GM19099 (cell line): Measurements from ENCODE around the gene PDK2.

ENCODE experiments used
- POLR2A ChIP-seq: IDR thresholded peaks from 3 replicates; pipeline ENCODE4 v1.6.1; 2011; ENCODE audit warnings: low read depth; ENCODE audit not compliant: insufficient read length; ENCODE audit errors: extremely low read depth

The PDK2 gene

DNA sequence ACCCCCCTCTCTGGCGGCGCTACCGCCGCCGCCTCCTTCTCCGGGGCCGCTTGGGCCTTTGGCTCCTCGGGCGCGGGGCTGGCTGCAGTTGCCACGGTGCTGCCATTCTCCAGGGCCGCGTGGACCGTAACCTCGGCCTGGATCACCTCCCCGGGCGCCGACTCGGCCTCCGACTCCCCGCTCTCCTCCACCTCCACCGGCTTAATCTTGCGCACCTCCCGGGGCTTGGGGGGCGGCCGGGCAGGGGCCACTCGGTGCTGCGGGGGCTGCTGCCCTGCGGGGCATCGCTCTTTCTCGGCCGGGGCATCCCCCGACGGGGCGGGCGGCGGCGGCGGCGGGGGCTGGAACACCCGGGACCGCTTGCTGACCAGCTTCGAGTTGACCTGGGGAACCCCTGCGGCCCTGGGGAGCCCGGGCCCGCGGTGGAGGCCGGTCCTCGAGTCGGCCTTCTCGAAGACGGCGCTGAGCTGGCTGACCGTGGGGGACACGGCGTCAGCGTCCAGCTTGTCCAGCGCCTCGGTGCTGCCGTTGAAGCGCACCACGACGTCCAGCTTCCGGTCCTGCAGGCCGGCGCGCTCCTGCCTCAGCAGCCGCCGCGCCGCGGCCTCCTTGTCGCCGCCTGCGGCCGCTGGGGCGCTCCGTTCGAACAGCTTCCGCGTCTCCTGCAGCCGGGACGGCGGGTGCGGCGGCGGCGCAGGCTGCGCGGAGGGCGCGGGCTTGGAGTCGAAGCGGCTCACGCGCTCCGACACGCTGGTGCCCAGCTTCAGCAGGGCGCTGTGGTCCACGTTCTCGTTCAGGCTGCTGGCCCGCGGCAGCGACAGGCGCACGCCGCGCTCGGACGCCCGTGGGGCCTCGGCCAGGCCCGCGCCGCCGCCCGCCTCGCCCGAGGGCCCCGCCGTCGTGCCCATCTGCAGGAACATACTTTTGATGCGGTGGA is 54.5 kb downstream of the PDK2 start:
- peak; percentile 2 for TF ChIP-seq POLR2A

DNA sequence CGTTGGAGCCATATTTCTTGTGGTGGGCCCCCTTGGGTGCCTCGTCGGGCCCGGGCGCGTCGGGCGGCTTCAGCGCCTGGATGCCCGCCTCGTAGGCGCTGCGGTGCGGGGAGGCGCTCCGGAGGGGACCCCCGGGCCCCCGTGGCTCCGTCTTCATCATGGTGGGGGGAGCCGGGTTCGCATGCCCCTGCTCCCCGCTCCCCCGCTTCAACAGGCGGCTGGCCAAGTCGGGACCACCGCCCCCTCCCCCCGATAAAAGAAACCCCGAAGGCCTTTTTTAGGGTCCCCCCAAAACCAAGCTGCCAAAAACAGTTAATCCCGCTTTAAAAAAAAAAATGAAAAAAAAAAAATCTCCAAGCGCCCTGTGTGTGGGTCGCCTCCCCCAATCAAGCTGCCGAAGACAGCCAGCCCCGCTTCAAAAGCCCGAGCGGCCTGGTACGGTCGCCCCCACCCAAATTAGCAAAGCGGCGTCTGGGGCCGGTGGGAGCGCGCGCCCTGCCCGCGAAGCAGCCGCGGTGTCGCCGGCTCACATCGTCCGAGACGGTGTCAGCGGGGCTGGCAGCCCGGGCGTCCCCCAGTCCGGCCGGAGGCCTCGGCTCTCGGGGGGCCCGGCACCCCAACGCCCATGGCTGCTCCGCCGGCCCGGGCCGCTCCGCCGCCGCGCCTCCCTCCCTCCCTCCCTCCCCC is 55.3 kb downstream of the PDK2 start, which contains the start of gene PPP1R9B:
Gene PPP1R9B, minus strand, starts transcription at position 324 of the 687 bp plus-strand sequence. Its CDS starts 164 bp downstream, at position 160.
- TF ChIP-seq POLR2A = no peak

DNA sequence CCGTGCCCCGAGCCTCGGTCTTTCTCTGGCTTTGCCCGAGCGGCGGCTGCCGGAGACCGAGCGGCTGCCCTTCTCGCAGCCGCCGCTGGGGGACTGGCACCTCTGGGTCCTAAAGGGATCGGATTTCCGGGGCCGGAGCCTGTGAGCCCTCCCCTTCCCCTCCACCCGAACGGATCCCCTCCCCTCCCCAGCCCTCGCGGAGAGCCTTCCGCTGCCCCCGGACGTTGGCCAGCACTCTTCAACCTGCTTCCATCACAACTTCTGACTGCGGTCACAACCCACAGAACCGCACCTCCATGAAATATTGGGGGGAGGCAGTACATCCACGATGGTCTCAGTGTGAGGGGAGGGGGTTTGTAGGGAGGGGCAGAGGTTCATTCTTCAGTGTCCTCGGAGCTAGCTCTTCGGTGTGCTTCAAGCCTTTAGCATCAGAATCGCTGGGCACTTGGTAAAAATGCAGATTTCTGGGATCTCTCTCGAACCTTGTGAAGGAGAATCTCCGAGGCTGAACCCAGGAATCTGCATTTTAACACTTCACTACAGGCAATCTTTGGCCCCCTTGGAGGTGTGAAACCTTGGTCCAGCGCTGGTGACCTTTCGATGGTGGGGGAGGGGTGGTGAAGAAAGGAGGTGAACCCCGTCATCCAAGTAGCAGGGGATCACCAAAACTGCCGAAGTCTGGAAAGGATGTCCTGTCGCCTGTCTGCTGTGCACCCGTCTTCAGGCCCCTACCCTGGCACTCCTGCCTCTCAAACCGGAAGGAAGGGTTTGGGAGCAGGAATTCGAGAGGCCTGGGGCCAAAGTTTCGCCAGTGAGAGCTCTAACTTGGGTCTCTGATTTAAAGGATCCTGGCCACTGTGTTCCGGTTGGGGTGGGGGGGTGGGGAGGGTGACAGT is 56.1 kb downstream of the PDK2 start:
- peak; percentile 44 for TF ChIP-seq POLR2A

DNA sequence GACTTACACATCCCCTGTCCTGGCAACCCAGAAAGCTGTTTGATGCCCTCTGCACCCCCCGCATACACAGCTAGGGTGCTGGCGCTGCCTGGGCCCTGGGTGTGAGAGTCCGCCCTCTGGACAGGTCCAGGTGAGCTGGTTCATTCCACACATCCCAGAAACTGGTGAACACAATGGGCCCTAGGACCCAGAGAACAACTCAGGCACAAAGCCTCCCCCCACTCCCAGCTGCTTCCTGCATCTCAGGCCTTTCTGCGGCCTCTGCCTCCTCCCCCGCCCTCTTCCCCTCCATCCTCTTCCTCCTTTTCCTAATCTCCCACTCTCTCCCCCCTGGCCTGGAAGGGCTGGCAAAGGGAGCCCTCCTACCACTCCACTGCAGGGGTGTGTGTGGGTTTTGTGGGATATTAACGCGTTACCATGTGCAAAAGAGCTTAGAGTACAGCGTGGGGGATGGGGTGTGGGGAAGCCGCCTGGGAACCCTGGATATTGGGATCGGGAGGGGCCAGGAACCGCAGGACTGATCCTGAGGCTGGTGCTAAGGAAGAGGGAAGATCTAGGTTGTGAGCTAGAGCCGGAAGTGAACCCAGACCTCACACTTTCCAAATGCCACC is 56.9 kb downstream of the PDK2 start:
- no peak for TF ChIP-seq POLR2A

DNA sequence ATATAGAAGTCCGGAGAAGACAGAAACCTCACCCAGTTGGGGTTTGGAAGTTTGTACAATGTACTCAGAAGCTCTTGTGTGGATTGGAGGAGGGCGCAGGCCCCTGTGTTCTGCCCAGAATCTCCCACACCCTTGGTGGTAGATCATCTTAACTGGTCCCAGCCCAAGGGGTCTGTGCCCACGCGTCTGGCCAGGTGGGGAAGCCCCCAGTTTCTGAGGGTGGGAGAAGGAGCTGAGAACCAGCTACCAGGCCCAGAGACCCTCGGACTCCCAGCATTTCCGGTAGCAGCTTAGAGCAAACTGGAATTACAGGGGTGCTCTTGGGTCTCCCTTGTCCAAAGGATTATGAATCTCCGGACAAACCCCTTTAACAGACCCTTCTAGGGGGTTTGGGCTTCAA is 57.6 kb downstream of the PDK2 start:
- TF ChIP-seq POLR2A = no peak

DNA sequence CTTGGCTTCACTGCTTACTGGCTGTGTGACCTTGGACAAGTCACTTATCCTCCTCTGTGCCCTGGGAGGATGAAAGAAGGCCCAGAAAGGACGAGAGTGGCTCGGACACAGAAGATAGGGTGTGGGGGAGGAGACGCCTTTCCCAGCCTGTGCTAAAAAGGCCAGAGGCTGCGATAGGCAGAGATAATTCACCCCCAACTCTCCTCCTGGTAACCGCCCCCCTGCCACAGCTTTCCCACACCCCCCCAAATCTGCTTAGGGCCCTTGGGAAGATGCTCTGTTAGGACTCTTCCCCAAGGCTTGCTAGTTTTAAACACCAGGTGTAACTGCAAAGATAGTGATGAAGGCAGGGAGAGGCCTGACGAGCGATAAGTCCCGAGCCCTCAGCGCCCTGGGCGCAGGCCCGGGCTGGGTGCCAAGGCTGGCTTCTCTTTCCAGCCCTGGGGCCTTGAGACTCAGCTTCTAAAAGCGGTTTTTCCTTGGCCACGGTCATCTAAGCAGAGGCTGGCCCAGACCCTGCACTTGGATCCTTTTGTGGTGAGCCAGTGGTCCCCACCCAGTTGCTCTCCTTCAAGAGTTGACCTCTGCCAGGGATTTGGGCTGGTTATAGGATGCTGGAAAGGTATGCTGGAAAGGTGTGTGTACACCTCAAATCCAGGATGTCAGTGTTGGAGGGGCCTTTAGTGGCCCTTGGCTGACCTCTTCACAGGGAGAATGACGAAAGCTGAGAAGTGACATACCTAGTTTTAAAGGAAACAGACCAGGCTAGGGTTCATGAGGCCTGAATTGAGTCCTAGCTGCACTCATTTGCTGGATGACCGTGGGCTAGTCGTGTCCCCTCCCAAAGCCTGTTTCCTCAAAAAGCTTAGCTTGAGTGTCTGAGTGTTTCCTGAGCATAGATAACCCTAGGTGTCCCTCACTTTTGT is 58.8 kb downstream of the PDK2 start:
- no peak for TF ChIP-seq POLR2A

DNA sequence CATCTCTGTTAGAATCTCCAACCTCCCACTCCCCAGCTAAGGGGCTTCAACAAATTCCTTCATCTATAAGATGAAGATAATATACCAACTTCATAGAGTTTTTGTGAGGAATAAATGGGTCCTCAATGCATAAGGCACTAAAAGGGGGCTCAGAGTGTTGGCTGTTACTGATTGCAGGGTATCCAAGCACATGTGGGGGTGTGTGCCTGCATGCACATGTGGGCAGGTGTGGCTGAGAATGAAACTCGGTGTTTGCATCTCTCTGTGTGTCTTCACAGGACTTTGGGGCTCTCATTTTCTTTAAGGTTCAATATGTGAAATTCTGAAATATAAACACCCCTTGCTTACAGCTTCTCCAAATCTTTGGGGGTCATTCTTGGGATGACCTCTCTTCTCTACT is 59.5 kb downstream of the PDK2 start:
- no peak for TF ChIP-seq POLR2A

DNA sequence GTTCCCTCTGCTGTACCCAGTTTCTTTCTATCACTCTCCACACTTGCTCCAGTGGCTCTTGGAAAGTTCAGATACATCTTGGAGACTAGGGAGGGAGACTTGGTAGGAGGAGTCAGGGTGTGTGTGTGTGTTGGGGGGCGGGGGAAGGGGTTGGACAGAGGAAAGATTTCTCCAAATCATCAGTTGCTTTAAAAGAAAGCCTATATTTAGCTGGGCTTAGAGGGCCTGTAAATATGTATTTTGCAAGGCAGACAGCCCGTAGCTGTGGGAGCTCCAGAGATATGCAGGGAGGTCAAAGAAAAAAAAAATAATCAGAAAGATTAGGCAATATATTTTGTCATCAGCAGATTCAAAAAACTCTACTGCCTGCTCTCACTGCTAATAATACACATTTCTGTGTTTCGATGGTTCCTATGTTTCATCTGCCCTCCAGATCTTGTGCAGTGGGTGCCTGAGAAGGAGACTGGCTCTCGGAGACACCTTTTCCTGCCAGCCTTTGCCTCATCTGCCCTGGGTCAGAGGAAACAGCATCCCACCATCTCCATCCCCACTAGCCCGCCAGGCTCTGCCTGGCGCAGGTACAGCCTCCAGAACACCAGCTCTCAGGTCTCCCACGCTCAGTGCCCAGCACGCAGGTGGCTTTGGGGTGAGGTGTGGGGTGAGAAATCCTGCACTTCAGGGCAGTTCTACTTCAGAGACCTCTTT is 60.1 kb downstream of the PDK2 start:
- TF ChIP-seq POLR2A = no peak

DNA sequence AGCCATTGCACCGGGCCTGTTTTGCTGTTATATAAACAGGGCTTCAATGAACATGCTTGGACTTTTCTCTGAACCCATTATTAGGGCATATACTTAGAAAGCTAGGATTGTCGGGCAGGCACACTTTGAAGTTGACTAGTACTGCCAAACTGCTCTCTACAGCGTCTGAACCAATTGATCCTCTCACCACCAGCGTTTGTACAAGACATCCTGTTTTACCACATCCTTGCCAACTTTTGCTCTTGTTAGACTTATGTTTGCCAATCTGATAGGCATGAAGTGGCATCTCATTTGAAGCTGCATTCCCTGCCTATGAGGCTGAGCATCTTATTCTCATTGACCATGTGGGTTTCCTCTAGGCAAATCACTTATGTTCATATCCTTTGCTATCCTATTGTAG is 62.7 kb downstream of the PDK2 start:
- no peak for TF ChIP-seq POLR2A

DNA sequence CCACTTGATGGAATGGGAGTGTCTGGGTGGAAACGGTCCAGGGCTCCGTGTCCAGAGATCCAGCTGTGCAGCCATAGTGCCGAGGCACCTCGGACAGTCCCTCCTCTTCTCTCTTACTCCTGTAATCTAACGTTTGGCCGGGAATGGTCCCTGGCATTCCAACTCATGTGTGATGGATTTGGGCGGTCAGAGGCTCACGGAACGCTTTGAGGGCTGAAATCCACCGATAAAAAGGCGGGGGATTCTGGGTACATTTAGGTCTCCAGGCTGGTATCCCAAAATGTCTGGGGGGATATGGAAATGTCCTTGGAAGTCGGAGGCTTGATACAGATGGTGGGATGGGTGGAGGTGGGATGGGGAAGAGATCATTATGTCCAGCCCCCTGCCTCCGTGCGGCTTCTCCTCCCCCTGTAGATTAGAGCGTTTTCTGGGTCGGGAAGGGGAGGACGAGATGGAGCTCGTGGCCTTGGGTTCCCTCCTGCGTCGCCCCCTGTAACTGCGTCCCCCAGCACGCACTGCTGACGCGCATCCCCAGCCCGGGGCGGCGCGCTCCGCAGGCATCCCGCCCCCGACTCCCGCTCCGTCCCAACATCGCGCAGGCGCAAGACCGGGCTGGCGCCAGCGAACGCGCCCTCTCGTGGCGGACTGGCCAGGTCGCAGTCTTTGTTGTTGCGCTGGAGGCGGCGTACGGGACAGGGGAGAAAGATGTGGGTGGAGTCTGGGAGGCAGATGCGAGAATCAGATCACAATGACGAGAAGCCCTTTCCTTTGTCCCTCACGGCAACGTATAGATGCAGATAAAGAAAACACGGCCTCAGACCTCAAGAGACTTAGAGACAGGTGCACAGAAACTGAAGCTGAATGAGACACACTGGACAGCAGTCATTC is 66.1 kb downstream of the PDK2 start:
- peak; percentile 54 for TF ChIP-seq POLR2A
